ENCODE measurements around the gene AFF3.

AFF3 gene

DNA sequence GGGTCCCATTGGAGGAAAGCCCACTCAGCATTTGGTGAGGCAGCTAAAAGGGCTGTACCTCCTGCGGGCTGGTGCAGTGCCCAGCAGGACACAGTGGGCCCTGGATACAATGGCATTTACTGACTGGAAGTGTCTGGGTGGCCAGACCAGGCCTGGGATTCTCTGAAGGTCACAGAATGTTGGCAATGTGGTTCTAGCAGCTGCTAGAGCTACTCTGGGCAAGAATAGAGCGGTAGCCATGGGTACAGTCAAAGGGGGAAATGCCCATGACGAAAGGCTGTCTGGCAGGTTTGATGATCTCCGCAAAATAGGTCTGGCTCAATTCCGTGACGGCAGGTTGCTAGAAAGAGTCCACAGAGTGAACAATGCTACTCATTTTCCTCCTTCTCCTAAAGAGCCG lies 241.8 kb downstream of the AFF3 start:
- DNase-seq: no peak
- Histone ChIP-seq H3K79me2 (ENCODE audit: low read length) (no peaks in the 10 kb centered on the region), H3K9me3 (replicated peaks; ENCODE audit: insufficient read depth, low read length) (no peaks in the 10 kb centered on the region), H3K27ac (ENCODE audit: low read length) (no peak overlapping the region), H3F3A (ENCODE audit: insufficient read depth, low read length) (no peaks in the 10 kb centered on the region), H2AFZ (ENCODE audit: low read length) (no peak overlapping the region), H3K4me2 (ENCODE audit: low read depth, low read length) (no peak overlapping the region), H3K36me3 (replicated peaks; ENCODE audit: insufficient read depth, low read length) (no peaks in the 10 kb centered on the region), H3K27me3 (replicated peaks; ENCODE audit: insufficient read depth, low read length) (no peaks in the 10 kb centered on the region), H4K20me1 (ENCODE audit: insufficient read depth, low read length) (no peaks in the 10 kb centered on the region), H3K9ac (ENCODE audit: low read length) (no peak overlapping the region), H3K4me1 (ENCODE audit: low read length) (no peaks in the 10 kb centered on the region), H3K4me3 (ENCODE audit: low read length) (no peak overlapping the region), H3K9me2 (replicated peaks; ENCODE audit: insufficient read depth, low read length) (no peaks in the 10 kb centered on the region)
- TF ChIP-seq EZH2phosphoT487 (IDR thresholded peaks at IDR 0.05; ENCODE audit: low read length): no peak
- TF ChIP-seq, protein P1, sequence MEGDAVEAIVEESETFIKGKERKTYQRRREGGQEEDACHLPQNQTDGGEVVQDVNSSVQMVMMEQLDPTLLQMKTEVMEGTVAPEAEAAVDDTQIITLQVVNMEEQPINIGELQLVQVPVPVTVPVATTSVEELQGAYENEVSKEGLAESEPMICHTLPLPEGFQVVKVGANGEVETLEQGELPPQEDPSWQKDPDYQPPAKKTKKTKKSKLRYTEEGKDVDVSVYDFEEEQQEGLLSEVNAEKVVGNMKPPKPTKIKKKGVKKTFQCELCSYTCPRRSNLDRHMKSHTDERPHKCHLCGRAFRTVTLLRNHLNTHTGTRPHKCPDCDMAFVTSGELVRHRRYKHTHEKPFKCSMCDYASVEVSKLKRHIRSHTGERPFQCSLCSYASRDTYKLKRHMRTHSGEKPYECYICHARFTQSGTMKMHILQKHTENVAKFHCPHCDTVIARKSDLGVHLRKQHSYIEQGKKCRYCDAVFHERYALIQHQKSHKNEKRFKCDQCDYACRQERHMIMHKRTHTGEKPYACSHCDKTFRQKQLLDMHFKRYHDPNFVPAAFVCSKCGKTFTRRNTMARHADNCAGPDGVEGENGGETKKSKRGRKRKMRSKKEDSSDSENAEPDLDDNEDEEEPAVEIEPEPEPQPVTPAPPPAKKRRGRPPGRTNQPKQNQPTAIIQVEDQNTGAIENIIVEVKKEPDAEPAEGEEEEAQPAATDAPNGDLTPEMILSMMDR (IDR thresholded peaks at IDR 0.05; ENCODE audit: low read length): no peak
- no peak for TF ChIP-seq EZH2 (optimal IDR thresholded peaks at IDR 0.05; ENCODE audit: low read depth, low read length)

DNA sequence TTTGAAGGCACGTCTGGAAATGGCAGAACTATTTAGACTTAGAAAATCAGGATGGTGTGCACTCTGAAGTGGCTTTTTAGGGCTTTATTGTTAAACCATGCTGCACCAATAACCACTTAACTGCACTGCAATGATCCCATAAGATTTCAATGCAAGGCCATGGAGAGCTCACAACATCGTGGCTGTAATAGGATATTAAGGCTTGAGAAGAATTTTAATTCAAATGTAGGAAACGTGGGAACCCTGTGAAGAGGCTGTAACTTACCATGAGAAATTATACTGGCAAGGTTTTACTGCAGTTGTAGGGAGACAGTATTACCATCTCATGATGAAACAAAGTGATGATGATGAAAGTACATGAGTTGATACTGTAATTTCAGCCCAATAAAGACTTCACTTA lies 242.5 kb downstream of the AFF3 start:
- Histone ChIP-seq H2AFZ (ENCODE audit: low read length) (no peak overlapping the region), H3K27me3 (replicated peaks; ENCODE audit: insufficient read depth, low read length) (no peaks in the 10 kb centered on the region), H3K36me3 (replicated peaks; ENCODE audit: insufficient read depth, low read length) (no peaks in the 10 kb centered on the region), H3K4me2 (ENCODE audit: low read depth, low read length) (no peak overlapping the region), H3K27ac (ENCODE audit: low read length) (no peak overlapping the region), H3K4me1 (ENCODE audit: low read length) (no peaks in the 10 kb centered on the region), H3K79me2 (ENCODE audit: low read length) (no peaks in the 10 kb centered on the region), H3K4me3 (ENCODE audit: low read length) (no peak overlapping the region), H3F3A (ENCODE audit: insufficient read depth, low read length) (no peaks in the 10 kb centered on the region), H3K9me3 (replicated peaks; ENCODE audit: insufficient read depth, low read length) (no peaks in the 10 kb centered on the region), H3K9ac (ENCODE audit: low read length) (no peak overlapping the region), H4K20me1 (ENCODE audit: insufficient read depth, low read length) (no peaks in the 10 kb centered on the region), H3K9me2 (replicated peaks; ENCODE audit: insufficient read depth, low read length) (no peaks in the 10 kb centered on the region)
- DNase-seq: no peak
- no peak for TF ChIP-seq EZH2phosphoT487 (IDR thresholded peaks at IDR 0.05; ENCODE audit: low read length)

DNA sequence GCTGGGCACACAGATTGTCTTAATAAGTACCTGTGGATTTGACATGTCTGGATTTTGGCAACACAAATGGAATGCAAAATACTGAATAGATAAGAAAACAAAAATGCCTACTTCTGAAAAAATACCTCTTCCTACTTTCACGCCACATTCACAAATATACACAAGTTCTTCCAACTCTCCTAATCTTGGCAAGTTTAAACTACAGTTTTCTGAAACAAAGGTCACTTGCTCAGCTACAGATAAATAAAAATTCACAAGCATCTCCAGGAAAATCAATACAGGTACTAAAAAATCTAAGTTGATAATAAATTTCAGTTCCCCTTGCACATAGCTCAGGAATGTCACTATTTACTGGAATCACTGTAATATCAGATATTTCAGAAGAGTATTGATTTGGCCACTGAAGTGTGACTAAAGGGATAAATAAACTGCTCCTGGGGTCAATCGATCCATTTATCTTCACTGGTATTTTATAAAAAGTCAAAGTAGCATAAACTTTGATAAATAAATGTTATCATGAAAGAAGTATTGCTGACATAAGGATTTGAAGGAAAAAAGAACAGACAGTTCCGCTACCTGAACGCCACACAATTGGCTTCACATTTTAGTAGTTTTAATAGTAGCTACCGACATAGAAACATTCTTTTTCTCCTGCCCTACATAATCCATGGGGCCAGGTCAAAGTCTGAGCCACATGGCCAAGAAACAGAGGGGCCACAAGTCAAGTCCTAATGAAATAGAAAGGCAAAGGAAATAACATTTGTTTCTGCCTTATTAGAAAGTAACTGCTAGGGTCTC lies 243.1 kb downstream of the AFF3 start:
- H3F3A ChIP-seq (ENCODE audit: insufficient read depth, low read length): no peaks in the 10 kb centered on the region
- TF ChIP-seq EZH2phosphoT487 (IDR thresholded peaks at IDR 0.05; ENCODE audit: low read length) (no peak), EZH2 (optimal IDR thresholded peaks at IDR 0.05; ENCODE audit: low read depth, low read length) (no peak)
- TF ChIP-seq, protein P1 (IDR thresholded peaks at IDR 0.05; ENCODE audit: low read length): no peak
- no peak overlapping the region for H2AFZ ChIP-seq (ENCODE audit: low read length)
- H3K4me2 ChIP-seq (ENCODE audit: low read depth, low read length): no peak overlapping the region
- no peaks in the 10 kb centered on the region for H3K4me1 ChIP-seq (ENCODE audit: low read length)
- no peaks in the 10 kb centered on the region for H3K27me3 ChIP-seq (replicated peaks; ENCODE audit: insufficient read depth, low read length)
- no peaks in the 10 kb centered on the region for H3K9me3 ChIP-seq (replicated peaks; ENCODE audit: insufficient read depth, low read length)
- H3K27ac ChIP-seq (ENCODE audit: low read length): no peak overlapping the region
- H3K36me3 ChIP-seq (replicated peaks; ENCODE audit: insufficient read depth, low read length): no peaks in the 10 kb centered on the region
- no peak overlapping the region for H3K9ac ChIP-seq (ENCODE audit: low read length)
- no peak overlapping the region for H3K4me3 ChIP-seq (ENCODE audit: low read length)
- H4K20me1 ChIP-seq (ENCODE audit: insufficient read depth, low read length): no peaks in the 10 kb centered on the region
- H3K9me2 ChIP-seq (replicated peaks; ENCODE audit: insufficient read depth, low read length): no peaks in the 10 kb centered on the region
- DNase-seq: no peak
- no peaks in the 10 kb centered on the region for H3K79me2 ChIP-seq (ENCODE audit: low read length)
